Dedifferentiated amniotic fluid mesenchymal stem cell (primary cell): Measurements from ENCODE around the gene KLK2.

Experiments used
- DNase-seq: peaks from one replicate; pipeline ENCODE4 v3.0.0-alpha.2; 2016; ENCODE audit errors: extremely low spot score

Gene KLK2

DNA sequence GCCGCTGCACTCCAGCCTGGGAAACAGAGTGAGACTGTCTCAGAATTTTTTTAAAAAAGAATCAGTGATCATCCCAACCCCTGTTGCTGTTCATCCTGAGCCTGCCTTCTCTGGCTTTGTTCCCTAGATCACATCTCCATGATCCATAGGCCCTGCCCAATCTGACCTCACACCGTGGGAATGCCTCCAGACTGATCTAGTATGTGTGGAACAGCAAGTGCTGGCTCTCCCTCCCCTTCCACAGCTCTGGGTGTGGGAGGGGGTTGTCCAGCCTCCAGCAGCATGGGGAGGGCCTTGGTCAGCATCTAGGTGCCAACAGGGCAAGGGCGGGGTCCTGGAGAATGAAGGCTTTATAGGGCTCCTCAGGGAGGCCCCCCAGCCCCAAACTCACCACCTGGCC lies at the start of gene KLK2:
Gene KLK2, plus strand, starts transcription at position 384 of the 400 bp plus-strand sequence. CDS start 35 bp downstream, outside the sequence.
- DNase-seq, result no peak

DNA sequence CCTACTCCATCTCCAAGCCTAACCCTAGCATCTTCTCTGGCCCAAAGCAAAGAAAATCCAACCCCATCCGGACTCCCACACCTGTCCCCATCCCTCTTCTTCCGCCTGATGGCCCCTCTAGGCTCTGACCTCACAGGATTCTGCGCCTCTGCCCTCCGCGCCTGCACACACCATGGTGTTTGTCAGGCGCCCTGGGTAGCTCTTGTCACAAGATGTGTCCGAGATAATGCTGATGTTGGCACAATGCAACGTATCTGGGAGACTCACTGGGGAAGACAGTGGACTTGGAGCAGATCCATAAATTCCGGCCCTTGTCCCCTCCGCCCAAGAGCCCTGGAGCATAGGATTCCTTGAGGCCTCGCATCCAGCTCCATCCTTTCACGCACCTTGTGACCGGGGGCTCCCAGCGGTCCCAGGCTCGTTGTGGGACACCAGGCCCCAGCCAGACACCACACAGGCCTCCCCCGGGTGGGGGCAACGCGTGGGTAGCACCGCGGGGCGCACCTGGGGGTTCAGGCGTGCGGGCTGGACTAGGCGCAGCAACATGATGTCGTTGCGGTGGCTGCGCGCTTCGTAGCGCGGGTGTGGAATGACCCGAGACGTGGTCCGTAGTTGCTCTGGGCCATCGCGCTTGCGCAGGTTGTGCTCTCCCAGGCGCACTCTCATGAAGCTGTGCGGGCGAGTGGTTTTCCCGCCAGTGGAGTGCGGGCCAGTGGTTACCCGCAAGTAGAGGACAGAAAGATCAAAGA lies 46.6 kb upstream of the KLK2 start:
- DNase-seq, result peak; percentile 13

DNA sequence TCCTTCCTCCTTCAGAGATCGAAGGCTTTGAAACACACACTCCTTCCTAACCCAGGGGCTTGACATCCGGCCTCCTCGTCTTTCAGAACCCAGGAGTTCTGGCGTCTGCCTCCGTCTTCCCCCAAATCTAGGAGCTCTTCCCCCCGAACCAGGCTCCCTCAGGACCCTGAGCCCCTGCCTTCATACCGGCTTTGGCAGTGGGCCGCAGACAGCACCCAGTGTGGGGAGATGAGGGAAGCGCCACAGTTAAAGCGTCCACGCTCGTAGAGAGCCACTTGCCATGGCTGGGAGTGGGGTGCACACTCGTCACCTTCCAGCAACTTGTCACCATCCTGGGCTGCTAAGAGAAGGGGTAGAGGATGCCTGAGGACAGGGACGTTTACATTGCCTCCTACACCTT lies 45.8 kb upstream of the KLK2 start:
- DNase-seq, result no peak

DNA sequence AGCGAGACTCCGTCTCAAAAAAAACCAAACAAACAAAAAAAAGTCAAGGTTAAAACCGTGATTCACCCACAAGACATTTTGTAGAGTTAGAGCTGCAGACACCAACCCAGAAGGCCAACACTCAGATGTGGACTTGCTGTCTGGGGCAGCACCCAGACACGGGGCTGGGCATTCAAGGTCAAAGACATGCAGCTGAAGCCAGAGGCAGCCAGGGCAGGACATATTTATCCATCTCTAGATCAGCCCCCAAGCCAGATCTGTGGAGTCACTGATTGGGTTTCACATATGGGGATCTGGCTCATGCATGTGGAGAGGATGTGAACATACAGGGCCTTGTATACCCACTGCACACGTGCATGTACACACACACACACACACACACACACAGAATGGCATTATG lies 43.4 kb upstream of the KLK2 start:
- DNase-seq, result no peak

DNA sequence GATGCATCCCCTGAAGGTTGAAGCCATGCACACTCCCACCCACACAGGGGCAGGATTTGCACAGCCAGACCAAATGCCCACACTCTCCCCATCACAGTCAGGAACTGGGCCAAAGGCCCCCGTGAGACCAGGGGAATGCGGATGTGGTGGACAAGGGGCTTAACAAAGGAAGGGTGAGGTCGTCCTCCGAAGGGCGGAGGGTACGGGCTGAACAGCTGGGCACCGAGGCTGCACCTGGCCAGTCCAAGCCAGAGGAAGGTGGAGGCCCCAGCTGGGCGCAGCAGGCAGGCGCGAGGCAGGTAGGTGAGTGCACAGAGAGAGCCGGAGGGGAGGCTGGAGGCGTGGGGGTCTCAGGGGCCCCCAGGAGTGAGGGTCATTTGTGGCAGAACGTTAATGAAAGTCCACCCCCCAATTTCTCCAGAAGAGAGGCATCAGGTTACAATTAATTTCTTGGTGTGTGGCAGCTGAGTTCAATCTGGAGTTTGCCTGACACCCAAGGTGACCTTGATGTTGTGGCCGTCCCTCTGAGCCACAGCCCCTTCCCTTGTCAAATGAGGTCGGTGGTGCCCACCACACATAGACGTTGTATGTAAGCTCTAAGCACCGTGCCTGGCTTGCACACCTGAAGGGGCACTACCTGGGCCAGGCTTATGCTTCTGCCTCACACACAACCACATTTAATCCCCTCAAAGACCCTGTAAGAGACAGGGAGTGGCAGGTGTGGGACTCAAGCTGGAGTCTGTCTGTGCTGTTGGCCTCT lies 42.8 kb upstream of the KLK2 start:
- DNase-seq, result peak; percentile 12

DNA sequence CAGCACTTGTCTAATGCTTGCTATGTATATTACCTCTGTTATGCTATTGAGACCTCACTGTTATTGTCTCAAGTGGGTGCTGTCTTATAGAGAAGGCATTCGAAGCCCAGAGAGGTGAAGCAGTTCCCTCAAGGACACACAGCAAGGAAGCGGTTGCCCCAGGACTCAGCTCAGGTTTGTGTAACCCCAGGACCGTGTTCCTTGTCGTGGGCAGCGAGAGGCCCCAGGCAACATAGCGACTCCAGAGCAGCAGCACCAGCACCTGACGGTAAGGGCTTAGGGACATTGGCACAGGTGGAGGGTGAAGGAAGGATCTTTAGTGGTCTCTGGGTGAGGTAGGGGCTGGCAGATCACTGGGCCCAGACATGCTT lies 42.2 kb upstream of the KLK2 start:
- DNase-seq, result peak; percentile 4

DNA sequence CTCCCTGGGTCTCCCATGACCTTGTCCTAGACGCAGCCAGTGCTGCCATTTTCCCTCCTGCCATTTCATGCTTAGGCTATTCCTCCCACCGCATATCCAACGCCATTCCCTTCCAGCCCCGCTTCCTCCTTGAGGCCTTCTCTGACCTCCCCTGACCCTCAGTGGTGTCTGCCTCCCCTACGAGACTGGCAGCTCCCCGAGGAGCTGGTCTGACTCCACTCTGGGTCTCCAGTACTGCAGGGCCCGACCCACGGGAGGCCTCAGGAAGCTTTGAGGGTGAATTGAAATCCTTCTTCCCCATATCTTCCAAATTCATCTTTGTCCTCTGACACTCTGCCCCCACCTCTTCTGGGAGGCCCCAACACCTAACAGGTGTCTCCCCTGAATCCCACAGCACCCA lies 40.6 kb upstream of the KLK2 start:
- peak; percentile 7 for DNase-seq

DNA sequence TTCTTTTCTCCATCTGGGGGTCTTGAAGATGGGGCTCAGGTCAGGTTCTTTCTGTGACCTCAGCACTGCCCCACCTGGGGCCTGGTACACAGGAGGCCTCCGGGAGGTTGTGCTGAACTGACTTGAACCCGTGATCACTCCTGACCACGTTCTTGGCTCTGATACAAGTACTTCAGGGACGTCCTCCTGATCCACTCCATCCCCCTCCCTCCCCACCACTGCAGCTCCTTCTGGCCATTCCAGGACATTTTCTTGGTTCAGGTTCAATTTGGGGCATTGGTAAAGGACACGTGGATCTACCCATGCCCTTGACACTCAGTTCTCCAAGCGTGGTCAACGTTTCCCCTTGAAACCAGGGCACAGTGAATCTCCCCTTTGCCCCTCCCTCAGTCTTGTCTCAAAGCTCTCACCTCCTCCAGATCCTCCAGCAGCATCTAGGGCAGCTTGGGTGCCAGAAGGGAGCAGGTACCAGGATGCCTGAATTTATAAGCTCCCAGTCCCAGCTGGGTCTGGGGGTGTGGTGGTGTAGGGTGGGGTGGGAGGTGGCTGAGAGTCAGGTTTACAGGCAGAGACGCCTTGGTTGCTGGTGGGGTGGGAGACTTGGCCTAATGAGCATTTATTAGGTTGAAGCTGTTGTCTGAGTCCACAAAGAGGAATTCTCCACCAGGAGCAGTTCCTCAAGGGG lies 40.0 kb upstream of the KLK2 start, which contains the start of gene KLK15:
Gene KLK15, minus strand, starts transcription at position 458 of the 685 bp plus-strand sequence. CDS start 2,082 bp downstream, outside the sequence.
- DNase-seq, result peak; percentile 8

DNA sequence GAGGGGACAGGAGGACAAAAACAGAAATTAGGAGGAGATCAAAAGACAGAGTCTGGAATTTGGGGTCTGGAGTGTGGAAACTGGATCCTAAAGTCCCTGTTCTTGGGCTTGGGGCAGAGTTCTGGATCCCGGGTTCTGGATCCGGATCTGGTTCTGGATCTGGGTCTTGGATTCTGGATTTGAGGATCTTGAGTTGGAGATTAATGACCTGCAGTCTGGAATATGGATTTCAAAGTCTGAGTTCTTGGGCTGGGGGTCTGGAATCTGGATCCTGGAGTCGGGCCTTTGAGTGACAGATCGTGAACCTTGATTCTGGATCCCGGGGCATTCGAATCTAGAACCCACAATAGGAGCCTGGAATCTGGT lies 39.5 kb upstream of the KLK2 start:
- DNase-seq, result peak; percentile 9

DNA sequence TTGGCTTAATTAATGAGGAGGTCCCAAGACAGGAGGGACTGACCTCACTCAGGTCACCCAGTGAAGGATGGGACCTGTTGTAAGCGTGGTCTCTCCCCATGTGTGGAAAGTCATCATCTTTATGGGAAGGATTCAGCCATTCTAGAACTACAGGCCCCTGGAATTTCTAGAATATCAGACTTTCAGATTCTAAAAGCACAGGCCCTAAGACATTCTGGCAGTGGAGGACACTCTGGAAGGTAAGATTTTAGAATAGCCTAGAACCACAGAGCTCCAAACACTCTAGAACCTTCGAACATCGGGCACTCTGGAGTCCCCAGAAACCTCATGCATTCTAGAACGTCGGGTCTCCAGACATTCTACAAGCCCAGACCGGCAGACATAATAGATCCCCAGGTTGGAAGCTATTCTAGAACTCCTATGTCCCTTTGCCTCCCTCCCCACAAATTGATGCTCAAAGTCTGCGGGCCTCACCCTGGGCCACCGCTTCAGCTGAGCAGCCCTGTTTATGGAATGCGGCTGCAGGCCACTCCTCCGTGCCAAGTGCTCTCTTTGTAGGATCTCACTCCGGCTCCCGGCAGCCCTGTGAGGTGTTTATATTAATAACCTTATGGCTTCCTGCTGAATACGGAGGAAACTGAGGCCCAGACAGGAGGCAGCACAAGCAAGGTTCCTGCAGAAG lies 38.0 kb upstream of the KLK2 start:
- DNase-seq, result peak; percentile 11

DNA sequence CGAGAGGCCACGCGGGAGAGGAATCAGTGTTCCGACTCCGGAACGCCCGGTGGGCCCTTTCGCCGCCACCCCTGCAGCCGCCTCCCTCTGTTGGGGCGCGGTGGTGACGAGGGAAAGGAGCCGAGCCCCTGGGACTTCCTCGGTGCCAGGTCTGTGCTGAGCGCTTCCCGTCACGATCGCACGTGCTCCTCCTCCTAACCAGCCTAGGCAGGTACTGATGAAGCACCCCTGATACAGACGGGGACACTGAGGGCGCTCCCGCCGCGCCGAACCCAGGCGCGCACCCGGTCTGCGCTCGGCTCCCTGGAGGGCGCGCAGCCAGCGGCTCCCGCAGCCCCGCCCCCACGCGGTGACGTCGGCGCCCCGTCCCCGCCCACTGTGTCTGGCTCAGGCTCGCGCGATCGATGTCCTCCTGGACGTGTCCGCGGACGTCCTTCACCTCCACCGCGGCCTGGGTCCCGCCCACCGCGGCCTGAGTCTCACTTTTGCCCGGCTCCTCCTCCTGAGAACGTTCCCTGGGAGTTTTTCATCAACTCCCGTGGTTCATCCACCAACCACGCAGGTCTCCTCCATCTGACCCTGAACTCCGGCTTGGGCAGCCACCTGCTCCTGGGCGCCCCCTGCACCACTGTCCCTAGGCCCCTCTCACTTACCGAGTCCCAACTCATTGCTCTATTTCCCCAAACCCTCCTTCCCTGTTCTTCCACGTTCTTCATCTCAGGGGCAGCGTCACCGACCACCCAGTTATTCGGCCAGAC lies 37.3 kb upstream of the KLK2 start:
- DNase-seq, result no peak

DNA sequence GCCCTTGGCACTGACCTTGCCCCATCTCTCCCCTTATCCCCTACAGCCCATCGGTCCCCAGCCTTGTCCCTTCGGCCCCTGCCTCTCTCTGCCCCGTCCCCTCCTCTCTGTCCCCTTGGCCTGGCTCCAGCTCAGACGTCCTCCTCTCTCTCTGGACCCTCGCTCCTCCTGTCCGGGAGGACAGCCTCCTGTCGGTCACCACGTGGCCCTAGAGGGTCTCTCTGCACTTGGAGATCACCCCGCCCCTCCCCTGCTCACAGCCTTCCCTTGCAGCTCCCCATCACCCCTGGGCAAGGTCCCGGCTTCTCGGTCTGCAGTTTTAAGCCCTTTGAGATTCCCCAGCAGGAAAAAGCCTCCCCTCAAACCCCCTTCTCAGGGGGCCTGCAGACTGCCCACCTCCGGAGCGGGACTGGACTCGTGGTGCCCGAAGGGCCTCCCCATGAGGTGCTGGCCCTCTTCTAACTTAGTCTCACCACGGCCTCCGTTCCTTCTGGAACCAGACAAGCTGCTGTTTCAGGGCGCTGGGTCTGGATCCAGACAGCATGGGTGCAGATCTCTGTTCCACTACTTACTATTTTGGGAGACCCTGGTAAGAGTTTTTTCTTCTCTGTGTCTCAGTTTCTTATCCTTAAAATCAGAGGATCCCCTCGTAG lies 36.6 kb upstream of the KLK2 start:
- DNase-seq, result no peak

DNA sequence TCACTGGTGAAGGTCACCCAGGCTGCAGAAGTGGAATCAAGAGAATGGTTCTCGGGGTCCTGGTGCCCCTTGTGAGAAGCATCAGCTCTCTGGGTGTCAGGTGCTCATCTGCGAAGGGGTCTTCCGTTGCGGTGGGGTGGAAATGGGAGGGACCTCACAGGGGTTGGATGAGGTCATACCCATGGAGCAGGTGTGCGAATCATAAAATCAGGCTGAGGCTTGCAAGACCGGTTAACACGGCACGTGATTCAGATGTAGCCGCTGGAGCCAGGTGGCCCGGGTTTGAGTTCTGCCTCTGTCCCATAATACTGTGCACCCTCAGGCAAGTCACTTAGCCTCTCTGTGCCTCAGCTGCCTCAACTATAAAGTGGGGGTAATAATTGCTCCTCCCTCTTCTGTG lies 35.9 kb upstream of the KLK2 start:
- no peak for DNase-seq

DNA sequence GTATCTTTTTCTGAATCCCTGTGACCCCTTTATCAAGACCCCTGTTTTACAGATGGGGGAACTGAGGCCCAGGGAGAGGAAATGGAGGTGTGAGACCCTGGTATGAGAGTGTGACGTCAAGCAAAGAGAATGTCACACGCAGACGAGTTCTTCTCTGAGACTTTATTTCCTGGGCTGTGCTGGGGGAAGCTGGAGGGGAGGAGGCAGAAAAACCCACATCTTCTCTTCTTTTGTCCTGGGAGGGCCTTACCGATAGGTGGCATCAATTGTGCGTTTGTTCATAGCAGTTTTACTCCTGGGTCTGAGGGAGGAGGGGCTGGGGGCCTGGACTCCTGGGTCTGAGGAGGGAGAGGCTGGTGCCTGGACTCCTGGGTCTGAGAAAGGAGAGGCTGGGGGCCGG lies 35.0 kb upstream of the KLK2 start:
- DNase-seq, result no peak

DNA sequence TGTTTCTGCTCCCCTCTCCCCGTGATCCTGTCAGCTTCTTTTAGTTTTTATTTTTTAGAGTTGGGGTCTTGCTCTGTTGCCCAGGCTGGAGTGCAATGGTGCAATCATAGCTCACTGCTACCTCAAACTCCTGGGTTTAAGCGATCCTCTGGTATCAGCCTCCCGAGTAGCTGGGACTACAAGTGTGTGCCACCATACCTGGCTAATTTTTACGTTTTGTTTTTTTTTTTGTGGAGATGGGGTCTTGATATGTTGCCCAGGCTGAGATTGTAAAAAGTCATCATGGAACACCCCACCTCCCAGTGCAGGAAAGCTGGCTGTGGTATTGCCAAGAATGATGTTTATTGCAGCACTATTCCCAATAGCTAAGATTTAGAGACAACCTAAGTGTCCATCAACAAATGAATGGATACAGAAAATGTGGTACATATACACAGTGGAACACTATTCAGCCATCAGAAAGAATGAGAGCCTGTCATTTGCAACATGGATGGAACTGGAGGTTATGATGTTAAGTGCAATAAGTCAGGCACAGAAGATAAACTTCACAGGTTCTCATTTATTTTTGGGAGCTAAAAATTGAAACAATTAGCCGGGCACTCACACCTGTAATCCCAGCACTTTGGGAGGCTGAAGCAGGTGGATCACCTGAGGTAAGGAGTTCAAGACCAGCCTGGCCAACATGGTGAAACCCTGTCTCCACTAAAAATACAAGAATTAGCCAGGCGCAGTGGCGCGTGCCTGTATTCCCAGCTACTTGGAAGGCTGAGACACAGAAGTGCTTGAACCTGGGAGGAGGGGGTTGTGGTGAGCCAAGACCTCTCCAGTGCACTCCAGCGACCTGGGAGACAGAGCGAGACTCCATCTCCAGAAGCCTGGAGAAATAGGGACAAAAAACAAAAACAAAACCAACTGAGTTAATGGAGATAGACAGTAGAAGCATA lies 33.3 kb upstream of the KLK2 start:
- DNase-seq, result no peak

DNA sequence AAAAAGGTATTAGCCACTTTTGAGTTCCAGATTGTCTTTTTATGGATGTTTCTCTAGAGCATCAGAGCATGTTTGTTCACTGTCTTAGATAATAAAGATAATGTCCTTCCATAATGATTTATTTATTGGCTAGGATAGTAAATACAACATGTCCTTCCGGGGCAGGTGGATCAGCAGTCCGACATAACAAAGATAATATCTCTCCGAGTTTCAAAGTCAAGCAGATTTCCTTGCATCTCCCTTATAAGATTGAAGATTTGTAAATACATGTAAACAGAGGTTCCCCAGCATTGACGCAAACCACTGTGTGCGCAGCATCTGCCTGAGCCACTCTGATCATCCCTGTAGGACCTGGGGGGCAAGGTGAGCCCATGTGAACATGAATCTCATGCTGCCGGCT lies 31.1 kb upstream of the KLK2 start:
- no peak for DNase-seq

DNA sequence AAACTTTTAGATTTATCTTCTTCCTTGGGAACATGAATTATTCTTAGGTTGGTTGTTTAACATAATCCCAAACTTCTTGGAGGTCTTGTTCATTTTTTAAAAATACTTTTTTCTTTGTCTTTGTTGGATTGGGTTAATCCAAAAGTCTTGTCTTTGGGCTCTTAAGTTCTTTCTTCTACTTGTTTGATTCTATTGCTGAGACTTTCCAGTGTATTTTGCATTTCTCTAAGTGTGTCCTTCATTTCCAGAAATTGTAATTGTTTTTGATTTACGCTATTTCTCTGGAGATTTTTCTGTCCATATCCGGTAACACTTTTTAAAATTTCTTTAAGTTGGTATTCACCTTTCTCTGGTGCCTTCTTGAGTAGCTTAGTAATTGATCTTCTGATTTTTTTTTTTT lies 30.0 kb upstream of the KLK2 start:
- no peak for DNase-seq

DNA sequence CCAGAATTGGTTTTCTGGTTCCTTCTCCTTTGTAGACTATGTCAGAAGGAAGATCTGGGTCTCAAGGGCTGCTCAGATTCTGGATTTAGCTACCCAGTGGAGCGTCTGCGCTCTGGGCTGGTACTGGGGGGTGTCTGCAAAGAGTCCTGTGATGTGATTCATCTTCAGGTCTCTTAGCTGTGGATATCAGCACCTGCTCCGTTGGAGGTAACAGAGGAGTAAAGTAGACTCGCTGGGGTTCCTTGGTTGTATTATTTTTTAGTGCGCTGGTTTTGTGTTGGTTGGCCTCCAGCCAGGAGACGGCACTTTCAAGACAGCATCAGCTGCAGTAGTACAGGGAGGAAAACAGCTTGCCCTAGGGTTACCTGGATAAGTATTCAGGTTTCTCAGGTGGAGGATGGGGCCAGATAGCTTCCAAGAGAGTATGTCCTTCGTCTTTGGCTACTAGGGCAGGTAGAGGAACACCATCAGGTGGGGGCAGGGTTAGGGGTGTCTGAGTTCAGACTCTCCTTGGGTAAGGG lies 29.5 kb upstream of the KLK2 start:
- no peak for DNase-seq

DNA sequence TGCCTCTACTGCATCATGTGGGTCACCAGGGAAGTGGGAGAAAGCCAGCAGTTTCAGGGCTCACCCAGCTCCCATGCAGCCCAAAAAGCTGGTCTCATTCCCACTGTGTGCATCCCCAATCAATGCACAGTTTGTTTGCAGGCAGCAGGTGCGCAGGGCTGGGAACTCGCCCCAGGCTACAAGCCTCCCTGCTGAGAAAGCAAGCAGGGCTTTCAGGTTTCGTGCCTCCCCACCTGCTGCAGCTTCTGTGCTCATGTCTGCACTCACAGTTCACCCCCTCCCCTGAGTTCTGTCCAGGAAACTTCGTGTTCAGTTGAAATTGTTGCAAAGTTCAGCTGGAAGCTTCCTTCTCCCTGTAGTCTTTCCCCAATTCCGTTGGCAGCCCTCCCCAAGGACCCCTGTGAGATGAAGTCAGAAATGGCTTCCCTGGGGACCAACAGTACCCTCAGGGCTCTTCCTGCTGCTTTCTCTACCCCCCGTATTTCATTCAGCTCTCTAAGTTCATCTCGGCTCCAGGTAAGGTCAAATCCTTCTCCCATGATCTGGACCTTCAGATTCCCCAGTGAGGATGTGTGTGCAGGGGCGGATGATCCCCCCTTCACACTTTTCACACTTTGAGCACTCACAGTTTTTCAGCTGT lies 28.8 kb upstream of the KLK2 start:
- DNase-seq, result no peak
